Esophagus squamous epithelium (tissue), 4 donors: ENCODE data around the gene ZBTB2.

Source experiments
- CTCF ChIP-seq, 6 experiments: fragments of 450-650 bp in 4 of 6; fragments of 200-600 bp in 2 of 6; sonication (generic) in 2 of 6; IDR thresholded peaks; one replicate each; pipeline ENCODE4 v1.5.1; 2016 to 2019; ENCODE audit warnings: antibody characterized with exemption in 6 of 6, mild to moderate bottlenecking in 4 of 6, moderate library complexity in 4 of 6
- POLR2A ChIP-seq, 4 donors: fragments of 450-650 bp; IDR thresholded peaks; one replicate each; pipeline ENCODE4 v1.6.1; 2017; ENCODE audit warnings: antibody characterized with exemption in 4 of 4, mild to moderate bottlenecking in 4 of 4, moderate library complexity in 3 of 4

GRCh38 chr6:151317103-151317994 is 74.0 kb downstream of the ZBTB2 start:
- TF ChIP-seq CTCF (IDR thresholded peaks at IDR 0.05) (no peak), POLR2A (IDR thresholded peaks at IDR 0.05) (no peak)
